HepG2 (cell line): ENCODE results near the gene ZNHIT1. TPM values are rescaled to one million over a fixed set of nuclear protein-coding genes. Genes with fewer than 3 reads are reported as not detected.

ENCODE experiments used
- ATAC-seq: fragments of 200-7000 bp; cut with Tn5 transposase; 3 replicates; pipeline ENCODE4 v1.9.1; 2020; ENCODE audit warnings: mild to moderate bottlenecking, moderate library complexity
- BruUV-seq: library from RNA; stranded (reverse); fragments of 400-500 nt; replicated peaks from 2 replicates; lab custom pipeline; 2021; lab: Mats Ljungman, UMichigan
- CTCF ChIA-PET: fragments of 300-600 bp; formaldehyde crosslinking; extraction: SDS; loops from one replicate; lab custom pipeline; 2021; ENCODE audit warnings: low total read pairs, inconsistent platforms, low intra/inter-chr PET ratio; lab: Yijun Ruan, JAX
- POLR2A ChIA-PET: fragments of 350-600 bp; sonication (Branson Sonifier 250); formaldehyde crosslinking; loops from one replicate; lab custom pipeline; 2020; ENCODE audit warnings: antibody characterized with exemption, inconsistent platforms; lab: Yijun Ruan, JAX
- DNase-seq: peaks from one replicate; pipeline ENCODE4 v3.0.0-alpha.2; 2015; ENCODE audit warnings: low spot score
- FAIRE-seq: peaks from 3 replicates; lab custom pipeline; 2011; peaks lifted over from hg19 to GRCh38; lab: Jason Lieb, UNC
- H2AFZ ChIP-seq: one replicate; pipeline ENCODE4 v1.6.1; 2011; ENCODE audit warnings: low read length, inconsistent platforms
- H3K27ac ChIP-seq: fragments of 300-600 bp; 3 replicates; pipeline ENCODE4 v1.8.0; 2011; ENCODE audit warnings: mixed run types, mild to moderate bottlenecking, mixed read lengths, low read length, inconsistent platforms; ENCODE audit not compliant: insufficient read depth; ENCODE audit errors: extremely low read length
- H3K27me3 ChIP-seq, 2 experiments: fragments of 200-600 bp in 1 of 2; 2 replicates in 1 of 2; 3 replicates in 1 of 2; pipeline versions ENCODE4 v1.6.0 to v1.8.0; 2011; ENCODE audit warnings: low read length in 2 of 2, mild to moderate bottlenecking in 2 of 2, moderate library complexity in 2 of 2, inconsistent platforms in 1 of 2; ENCODE audit not compliant: insufficient read depth in 2 of 2, control insufficient read depth in 1 of 2
- H3K36me3 ChIP-seq, 2 experiments: fragments of 200-600 bp in 1 of 2; replicated peaks in 1 of 2; 2 replicates in 1 of 2; 3 replicates in 1 of 2; pipeline versions ENCODE4 v1.5.1 to v1.8.0; 2011; ENCODE audit warnings: low read length in 2 of 2, inconsistent platforms in 1 of 2; ENCODE audit not compliant: insufficient read depth in 2 of 2, control insufficient read depth in 1 of 2
- H3K4me1 ChIP-seq: 2 replicates; pipeline ENCODE4 v1.5.1; 2012; ENCODE audit warnings: low read length, inconsistent platforms; ENCODE audit not compliant: insufficient read depth
- H3K4me2 ChIP-seq: 2 replicates; pipeline ENCODE4 v1.6.0; 2011; ENCODE audit warnings: low read depth, low read length, inconsistent platforms
- H3K4me3 ChIP-seq, 3 experiments: fragments of 200-600 bp in 1 of 3; sonication (generic), shearing (Covaris generic) in 1 of 3; replicated peaks in 1 of 3; 2 replicates each; pipeline ENCODE4 v1.5.1; 2011 to 2016; ENCODE audit warnings: low read length in 3 of 3, inconsistent platforms in 2 of 3, low read depth in 2 of 3, mild to moderate bottlenecking in 2 of 3, control low read depth in 1 of 3, mixed read lengths in 1 of 3; ENCODE audit not compliant: insufficient read depth in 1 of 3
- H3K79me2 ChIP-seq: one replicate; pipeline ENCODE4 v1.6.1; 2011; ENCODE audit warnings: low read length, inconsistent platforms; ENCODE audit not compliant: insufficient read depth
- H3K9ac ChIP-seq: 2 replicates; pipeline ENCODE4 v1.6.0; 2011; ENCODE audit warnings: mild to moderate bottlenecking, low read depth, low read length, inconsistent platforms; ENCODE audit not compliant: insufficient read depth
- H3K9me3 ChIP-seq: 2 replicates; pipeline ENCODE4 v1.5.1; 2012; ENCODE audit warnings: mild to moderate bottlenecking, low read length
- H4K20me1 ChIP-seq: 2 replicates; pipeline ENCODE4 v1.6.0; 2011; ENCODE audit warnings: inconsistent platforms, mild to moderate bottlenecking, low read length, moderate library complexity; ENCODE audit not compliant: insufficient read depth
- HDAC1 ChIP-seq: sonication (generic); formaldehyde crosslinking; IDR thresholded peaks from 2 replicates; pipeline ENCODE4 v1.5.1; 2020; ENCODE audit warnings: mild to moderate bottlenecking, missing genetic modification reagents
- KDM2A ChIP-seq: sonication (generic); formaldehyde crosslinking; IDR thresholded peaks from 2 replicates; pipeline ENCODE4 v1.4.0; 2020; ENCODE audit warnings: low read depth, missing genetic modification reagents, borderline replicate concordance
- ZBTB33 ChIP-seq: sonication (generic); formaldehyde crosslinking; IDR thresholded peaks from 2 replicates; pipeline ENCODE4 v1.4.0; 2020; ENCODE audit warnings: missing genetic modification reagents
- ZFP36L1 ChIP-seq: sonication (generic); formaldehyde crosslinking; IDR thresholded peaks from 2 replicates; pipeline ENCODE4 v1.8.0; 2022; ENCODE audit warnings: mild to moderate bottlenecking, missing genetic modification reagents, moderate library complexity
- ZNF687 ChIP-seq: sonication (generic); formaldehyde crosslinking; IDR thresholded peaks from 2 replicates; pipeline ENCODE4 v1.5.1; 2020; ENCODE audit warnings: mild to moderate bottlenecking, missing genetic modification reagents, moderate library complexity
- WGBS: methylation state at CpG from one replicate; pipeline ENCODE4 v1.1.6; 2017; ENCODE audit warnings: low lambda C conversion rate; 5-methylcytosine and 5-hydroxymethylcytosine counted together
- in situ Hi-C: cut with HindIII; loops from 2 replicates; pipeline ENCODE4 v1.10.0; 2017; ENCODE audit warnings: low pct_unique_long_range_greater_than_20kb; ENCODE audit not compliant: extremely low pct_ligation_motif_present
- intact Hi-C: fragments of 100-400 bp; cut with micrococcal nuclease; formaldehyde crosslinking; loops from one replicate; pipeline ENCODE4 v1.10.0; 2022; ENCODE audit not compliant: unreplicated experiment
- polyA plus RNA-seq, 8 experiments: library from polyadenylated mRNA; depleted of rRNA in 3 of 8; stranded (reverse) in 7 of 8; unstranded in 1 of 8; fragments of >200 nt; fragmentation: Illumina TruSeq in 4 of 8; extraction: Trizol in 4 of 8; gene quantifications; 2 replicates each; pipeline versions ENCODE4 v1.2.1 to v1.2.3, GENCODE V29; 2011 to 2016; ENCODE audit warnings: low read depth in 4 of 8, missing spikeins in 1 of 8, mixed read lengths in 1 of 8; ENCODE audit not compliant: insufficient read depth in 1 of 8
- total RNA-seq, 5 experiments: library from RNA; depleted of rRNA; stranded (reverse); fragments of >200 nt; fragmentation: Illumina TruSeq; extraction: Trizol; gene quantifications; 2 replicates each; pipeline ENCODE4 v1.2.3, GENCODE V29; 2016; ENCODE audit warnings: low read depth in 1 of 5
- TF ChIP-seq, protein P1 (sequence below): sonication (generic); formaldehyde crosslinking; IDR thresholded peaks from 2 replicates; pipeline ENCODE4 v1.4.0; 2020; ENCODE audit warnings: missing genetic modification reagents

Gene ZNHIT1
- total and polyA plus RNA-seq, 2 of the 13 experiments (the other 11 are each of a cell fraction or from before 2014, with no cell fraction given): 32.5 to 64.5 TPM

DNA sequence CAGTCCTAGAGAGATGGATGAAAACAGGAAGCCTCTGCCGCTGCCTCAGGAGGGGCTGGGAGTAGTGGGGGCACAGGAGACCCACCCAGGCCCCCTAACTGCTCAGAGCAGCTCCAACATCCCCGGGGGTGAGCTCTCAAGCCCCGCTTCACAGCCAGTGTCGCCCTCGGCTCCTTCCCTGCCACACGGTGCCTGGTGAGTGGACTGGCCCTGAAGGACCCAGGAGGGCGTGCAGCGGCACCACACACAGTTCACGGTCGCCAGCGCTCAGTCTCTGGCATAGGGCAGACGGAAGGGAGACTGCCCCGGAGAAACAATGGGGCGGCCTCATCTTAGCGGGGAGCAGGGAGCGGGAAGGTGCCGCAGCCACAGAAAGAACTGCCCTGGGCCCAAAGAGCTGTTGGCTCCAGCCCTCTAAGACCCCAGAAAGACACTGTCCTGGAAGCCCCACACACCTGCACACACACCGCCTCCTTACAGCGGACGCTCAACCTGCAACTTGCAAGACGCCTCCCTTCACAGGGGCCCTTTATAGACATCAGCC is 18.4 kb downstream of the ZNHIT1 start:
- H4K20me1 ChIP-seq: no peaks in the 10 kb centered on the region
- BruUV-seq: no TSS peak
- CTCF ChIA-PET: no interaction called here
- intact Hi-C loops (no loop called here), in situ Hi-C loops (no loop called here)
- peaks cover 54% of the 10 kb centered on the region for H3K4me1 ChIP-seq
- H3K4me3 ChIP-seq: no peak overlapping the region
- H3K79me2 ChIP-seq: no peaks in the 10 kb centered on the region
- H3K36me3 ChIP-seq: peaks cover 3 to 16% of the 10 kb centered on the region in 2 experiments; a peak in 4 of 5 replicates
- no peaks in the 10 kb centered on the region for H3K27me3 ChIP-seq
- H3K9ac ChIP-seq: no peak overlapping the region
- POLR2A ChIA-PET: interaction anchor here (1.9 to 3.2 kb wide), 2 partner anchors 8 to 19 kb away, joined by 8 to 33 read pairs; partner anchors contain the start of genes FIS1, PLOD3 and ZNHIT1
- ATAC-seq: no peak
- no peak overlapping the region for H2AFZ ChIP-seq
- TF ChIP-seq ZBTB33 (peak; percentile 32), ZFP36L1 (CRISPR knock-in tag) (no peak)
- TF ChIP-seq, all 625 proteins: peak for 1
- 97% methylated on average over 11 of the region's 21 CpGs for WGBS
- H3K27ac ChIP-seq: no peak overlapping the region
- DNase-seq (no peak), FAIRE-seq (no peak)
- no peak overlapping the region for H3K4me2 ChIP-seq
- no peaks in the 10 kb centered on the region for H3K9me3 ChIP-seq

DNA sequence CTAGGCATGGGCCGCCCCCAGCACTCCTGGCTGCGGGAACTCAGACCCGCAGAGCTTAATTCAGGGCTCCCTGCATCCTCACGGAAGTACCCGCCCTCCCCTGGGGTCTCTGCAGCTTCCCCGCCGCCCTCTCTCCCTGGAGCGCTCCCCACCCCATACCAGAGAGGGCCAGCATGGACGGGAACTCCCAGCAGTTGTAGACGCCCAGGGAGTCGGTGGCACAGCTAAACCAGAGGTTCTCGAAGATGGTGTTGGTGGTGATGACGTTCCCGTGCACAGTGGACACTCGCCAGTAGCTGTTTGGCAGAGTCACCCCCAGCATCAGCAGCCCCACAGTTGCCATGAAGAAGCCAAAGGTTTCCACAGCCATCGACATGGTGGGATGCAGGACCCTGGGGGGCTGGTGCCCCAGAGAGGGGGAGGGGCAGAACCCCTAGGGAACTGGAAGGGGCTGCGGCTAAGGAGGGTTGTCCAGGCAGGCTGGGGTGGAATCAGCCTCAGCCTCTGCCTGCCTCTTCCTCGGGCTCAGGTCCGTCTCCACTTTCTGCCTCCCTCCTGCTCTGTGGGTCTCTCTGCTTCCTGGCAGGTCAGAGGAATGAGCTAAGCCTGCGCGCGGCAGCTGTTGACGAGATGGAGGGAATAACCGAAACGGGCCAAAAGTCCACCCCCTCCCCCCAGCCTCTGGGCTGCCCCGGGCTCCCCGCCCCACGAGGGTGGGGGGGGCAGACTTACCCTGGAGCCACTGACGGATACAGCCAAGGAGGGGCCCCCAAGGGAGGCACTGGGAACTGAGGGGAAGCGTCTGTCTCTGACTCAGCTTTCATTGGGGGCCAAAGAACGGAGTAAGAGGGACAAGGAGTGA is 19.5 kb downstream of the ZNHIT1 start, which contains the start of gene CLDN15:
CLDN15 (minus strand) TSS at position 597 of the 862 bp plus-strand sequence; CDS start at position 376, 221 bp downstream.
- ChIA-PET POLR2A (interaction anchor here (0.7 to 3.2 kb wide), 13 partner anchors 10 to 137 kb away, joined by 3 to 33 read pairs (median 5); partner anchors contain the start of genes MOGAT3, PLOD3 and ZNHIT1), CTCF (no interaction called here)
- Histone ChIP-seq H3K4me1 (peaks cover 49% of the 10 kb centered on the region), H3K9me3 (no peaks in the 10 kb centered on the region), H3K27me3 (no peaks in the 10 kb centered on the region), H4K20me1 (no peaks in the 10 kb centered on the region), H3K4me2 (peak within 1 kb of the TSS; percentile 82), H3K9ac (peak within 1 kb of the TSS; percentile 53; the same call in 1 of the 2 replicates), H3K4me3 (peak within 1 kb of the TSS in 2 of 3 experiments; percentile 12 to 66; a peak in 1 of 6 replicates), H3K27ac (peak within 1 kb of the TSS; percentile 71), H3K36me3 (peaks cover 6 to 16% of the 10 kb centered on the region in 2 experiments; a peak in 4 of 5 replicates), H2AFZ (no peak within 1 kb of the TSS), H3K79me2 (peaks cover 2% of the 10 kb centered on the region)
- 53% methylated on average over 25 of the region's 31 CpGs for WGBS
- ATAC-seq (peak; percentile 71), DNase-seq (peak; percentile 66), FAIRE-seq (peak; percentile 68)
- in situ Hi-C loops (no loop called here), intact Hi-C loops (no loop called here)
- no TSS peak for BruUV-seq
- TF ChIP-seq ZNF687 (CRISPR knock-in tag) (peak; percentile 77), KDM2A (peak; percentile 51; the same call in 1 of the 2 replicates), HDAC1 (CRISPR knock-in tag) (0 out of 2 replicates have a peak, but pooled peaks have one; percentile 40)
- TF ChIP-seq, protein P1, sequence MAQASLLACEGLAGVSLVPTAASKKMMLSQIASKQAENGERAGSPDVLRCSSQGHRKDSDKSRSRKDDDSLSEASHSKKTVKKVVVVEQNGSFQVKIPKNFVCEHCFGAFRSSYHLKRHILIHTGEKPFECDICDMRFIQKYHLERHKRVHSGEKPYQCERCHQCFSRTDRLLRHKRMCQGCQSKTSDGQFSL: peak; percentile 96
